ENCODE data around the gene PPP1R1B.

PPP1R1B gene

DNA sequence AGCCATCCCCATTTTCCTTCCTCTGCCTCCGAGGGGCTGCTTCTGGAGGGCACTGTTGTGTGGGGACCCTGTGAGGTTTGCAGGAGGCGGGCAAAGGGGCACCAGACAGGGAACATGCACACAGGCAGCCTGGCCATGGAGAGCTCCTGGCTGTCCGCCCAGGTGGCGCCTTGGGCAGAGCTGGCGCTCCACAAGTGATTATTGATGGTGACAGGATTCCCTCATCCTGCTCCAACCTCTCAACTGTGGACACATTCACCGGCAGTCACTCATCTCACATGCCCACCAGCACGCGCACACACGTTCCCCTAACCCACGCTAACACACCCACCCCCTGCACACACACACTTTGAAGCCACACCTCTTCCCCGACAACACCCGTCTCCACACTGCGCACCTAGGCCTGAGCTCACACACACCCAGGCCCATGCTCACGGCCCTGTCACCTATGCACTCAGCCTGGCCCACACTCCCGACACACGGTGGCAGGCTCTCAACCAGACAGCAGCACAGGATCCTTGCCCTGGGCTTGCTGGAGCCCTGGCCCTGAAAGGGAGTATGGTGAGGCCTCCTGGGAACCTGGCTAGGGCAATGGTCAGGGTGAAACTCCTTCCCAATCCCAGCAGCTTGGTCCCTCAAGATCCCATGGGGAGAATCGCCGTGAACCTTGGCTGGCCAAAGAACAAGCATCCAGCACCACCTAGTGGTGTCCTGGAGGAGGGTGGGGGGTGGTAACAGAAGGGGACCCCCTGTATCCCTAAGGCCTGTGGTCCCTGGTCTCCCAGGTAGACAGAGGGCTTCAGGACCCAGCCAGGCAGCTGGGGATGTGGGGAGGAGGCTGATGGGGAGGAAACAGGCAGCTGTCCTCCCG, 45.1 kb downstream of the PPP1R1B start:
- no peak for DNase-seq

DNA sequence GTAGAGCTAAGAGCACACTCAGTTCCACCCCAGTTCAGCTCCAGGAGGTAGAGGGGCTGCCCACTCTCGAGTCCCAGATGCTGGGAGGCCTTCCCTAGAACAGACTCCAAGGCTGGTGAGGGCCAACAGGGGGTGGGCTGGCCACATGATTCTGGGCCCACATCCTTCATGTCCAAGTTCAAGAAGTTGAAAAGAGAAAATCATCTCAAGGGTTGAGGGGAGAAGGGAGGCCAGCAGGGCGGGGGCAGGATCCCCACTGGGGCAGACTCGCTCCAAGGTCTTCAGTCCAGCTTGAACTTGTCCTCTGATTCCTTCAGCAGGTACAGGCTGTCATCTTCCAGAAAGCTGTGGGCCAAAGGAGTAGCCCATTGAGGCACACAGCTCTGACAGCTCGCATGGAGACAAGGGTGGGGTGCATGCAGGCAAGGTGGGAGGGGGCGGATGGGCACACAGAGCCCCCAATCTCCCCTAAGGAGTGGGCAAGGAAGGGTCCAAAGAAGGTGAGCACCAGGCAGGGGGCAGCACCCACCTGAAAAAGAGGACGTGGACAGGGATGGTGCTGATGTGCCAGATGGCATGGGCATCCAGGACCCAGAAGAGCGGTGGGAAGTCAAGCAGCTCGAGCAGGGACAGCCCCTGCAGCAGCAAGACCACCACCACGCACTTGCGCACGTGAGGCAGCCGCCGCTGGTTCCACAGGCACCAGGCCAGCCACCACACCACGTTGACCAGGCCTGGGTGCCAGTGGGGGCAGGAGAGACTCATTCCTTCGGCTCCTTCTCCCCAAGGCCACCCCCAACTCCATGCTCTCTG, 46.0 kb downstream of the PPP1R1B start:
- no peak for DNase-seq

DNA sequence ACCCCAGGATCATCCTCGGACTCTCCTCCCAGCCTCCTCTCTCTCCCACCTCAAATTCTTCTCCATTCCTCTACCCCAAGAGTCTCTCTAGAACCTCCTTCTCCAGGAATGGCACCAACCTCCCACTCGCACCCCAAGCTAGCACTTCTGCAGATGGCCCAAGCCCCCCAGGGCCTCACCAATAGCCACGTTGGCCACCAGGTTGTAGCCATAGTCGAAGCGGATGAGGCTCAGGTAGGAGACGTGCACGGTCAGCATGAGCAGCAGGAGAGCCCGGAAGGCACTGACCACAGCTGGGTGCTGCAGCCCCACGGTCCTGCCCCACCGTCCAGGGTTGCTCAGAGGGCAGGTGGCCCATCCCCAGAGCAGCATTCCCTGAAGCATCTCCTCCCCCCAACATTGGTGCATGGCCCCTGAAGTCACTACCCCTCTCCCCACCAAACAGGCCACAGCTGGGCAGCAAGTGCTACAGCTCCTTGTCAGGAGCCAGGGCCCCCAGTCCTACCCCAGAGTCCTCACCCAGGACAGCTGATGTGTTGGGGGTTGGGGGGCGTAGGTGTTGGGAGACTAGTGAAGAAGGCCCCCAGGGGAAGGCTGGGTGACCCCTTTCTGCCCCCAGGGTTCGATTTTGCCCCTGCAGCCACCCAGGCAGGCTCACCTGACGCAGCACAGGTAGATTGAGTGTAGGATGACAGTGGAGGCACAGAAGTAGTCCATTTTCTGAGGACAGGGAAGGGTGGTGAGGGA, 46.8 kb downstream of the PPP1R1B start:
- DNase-seq: no peak

DNA sequence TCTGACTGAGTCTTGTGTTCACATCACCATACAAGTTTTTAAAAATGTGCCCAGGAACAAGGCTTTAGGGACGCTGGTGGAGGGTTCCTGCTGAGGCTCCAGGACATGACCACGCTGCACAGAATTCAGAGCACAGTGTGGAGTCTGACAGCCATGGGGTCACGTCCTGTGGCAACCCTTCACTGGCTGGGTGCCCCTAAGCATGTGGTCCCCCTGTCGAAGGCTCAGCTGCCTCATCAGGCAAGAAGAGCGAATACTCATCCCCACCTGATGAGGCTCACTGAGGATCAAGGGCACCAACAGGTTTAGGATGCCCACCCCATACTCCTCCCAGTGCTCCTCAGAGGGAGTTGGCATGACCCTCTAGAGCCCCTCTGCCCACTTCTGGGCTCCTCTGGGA, 47.4 kb downstream of the PPP1R1B start:
- DNase-seq: no peak

DNA sequence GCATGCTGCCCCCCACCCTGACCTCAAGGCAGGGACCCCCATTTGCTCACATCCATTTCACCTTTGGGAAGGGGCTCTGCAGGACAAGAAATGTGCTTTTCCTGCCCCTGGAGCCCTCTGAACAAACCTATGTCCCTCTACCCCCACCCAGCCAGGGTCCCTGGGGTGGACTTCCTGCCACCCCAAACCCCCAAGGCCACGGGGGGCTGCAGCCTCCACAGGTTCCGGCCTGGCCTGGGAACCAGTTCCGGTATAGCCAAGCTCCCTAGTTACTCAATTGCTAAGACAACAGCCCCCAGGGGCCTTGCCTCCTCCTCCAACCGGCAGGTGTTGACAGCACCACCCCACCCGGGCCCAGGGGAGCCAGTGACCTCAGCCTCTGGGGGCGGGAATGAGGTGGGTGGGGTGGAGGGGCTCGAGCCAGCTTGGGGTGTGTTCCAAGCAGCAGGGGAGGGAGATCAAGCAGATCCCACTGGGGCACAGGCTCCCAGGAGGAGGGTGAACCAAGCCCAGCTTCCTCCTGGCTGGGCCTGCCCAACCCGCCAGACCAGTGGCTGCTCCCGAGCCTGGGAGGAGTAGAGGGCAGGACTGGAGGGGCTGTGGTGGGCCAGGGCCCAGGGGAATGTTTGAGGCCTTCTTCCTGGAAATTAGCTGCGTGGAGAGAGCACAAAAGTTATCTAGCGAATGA, 48.1 kb downstream of the PPP1R1B start:
- no peak for DNase-seq

DNA sequence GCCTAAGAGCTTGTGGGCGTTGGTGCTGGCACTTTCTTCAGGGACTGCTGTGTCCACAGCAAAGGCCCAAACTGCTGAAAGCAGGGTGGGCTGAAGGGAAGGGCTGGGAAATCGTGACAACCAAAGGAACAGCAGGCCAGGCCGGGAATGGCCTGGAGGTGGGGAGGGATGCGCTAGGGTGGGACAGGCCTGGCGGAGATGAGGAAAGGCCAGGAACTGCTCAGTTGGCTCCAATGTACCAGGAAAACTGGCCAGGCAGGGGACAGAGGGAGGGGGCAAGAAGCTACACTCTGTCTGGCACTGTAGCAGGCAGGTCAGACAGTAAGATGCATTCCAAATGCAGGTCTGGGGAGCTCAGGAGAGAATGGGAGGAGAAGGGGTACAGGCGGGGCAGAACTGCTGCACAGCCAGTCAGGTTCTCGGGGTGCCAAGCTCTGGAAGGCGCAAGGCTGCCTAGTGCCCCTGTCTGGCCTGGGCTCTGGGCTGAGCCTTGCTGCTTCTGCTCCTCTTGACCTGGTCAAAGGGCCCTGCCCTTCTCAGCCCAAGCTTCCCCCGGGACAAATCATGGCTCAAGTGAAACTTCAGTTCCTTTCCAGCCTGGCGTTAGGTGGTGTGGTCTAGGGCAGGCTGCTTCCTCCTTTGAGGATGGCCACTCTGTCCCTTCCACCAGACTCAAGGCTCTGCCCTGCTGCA, 48.8 kb downstream of the PPP1R1B start:
- no peak for DNase-seq

DNA sequence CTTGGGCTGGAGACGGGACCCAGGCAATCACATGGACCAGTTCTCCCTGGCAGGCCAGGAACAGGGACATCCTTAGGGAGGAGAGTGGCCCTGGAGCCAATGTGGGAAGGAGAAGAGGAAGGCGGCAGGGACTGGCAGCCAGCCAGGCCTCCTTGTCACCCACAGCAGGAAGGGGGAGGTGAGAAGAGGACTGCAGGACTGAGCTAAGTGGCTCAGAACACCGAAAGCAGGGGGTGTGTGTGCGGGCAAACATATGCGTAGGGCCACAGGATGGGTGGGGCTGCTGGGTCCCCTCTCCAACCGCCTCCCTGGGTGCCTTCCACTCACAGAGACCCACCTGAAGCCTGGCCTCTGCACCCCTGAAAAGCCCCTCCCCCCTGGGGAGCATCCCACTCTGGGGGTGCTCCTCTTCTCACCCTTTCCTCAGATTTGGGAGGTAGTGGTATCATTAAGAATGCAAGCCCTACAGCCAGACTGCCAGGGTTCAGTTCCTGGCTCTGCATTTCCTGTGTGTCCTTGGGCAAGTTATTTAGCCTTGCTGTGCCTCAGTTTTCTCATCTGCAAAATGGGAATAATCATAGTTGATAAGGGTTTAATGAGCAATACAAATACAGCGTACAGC, 49.6 kb downstream of the PPP1R1B start:
- DNase-seq: no peak

DNA sequence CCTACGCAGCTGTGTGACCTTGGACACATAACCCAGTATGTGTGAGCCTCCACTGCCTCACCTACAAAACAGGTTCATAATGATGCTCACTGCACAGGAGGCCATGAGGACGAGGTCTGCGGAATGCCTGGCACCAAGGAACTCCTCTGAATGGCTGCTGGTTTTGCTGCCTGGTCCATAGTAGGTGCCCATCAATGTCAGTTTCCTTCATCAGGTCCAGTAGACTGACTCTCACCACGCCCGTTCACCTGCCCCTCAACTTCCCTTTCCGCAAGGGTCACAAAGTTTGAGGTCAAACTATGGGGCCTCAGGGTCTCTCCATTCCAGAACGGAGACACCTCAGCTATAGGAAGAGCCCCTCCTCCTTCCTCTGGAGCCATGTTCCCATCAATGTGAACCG, 50.3 kb downstream of the PPP1R1B start:
- no peak for DNase-seq

DNA sequence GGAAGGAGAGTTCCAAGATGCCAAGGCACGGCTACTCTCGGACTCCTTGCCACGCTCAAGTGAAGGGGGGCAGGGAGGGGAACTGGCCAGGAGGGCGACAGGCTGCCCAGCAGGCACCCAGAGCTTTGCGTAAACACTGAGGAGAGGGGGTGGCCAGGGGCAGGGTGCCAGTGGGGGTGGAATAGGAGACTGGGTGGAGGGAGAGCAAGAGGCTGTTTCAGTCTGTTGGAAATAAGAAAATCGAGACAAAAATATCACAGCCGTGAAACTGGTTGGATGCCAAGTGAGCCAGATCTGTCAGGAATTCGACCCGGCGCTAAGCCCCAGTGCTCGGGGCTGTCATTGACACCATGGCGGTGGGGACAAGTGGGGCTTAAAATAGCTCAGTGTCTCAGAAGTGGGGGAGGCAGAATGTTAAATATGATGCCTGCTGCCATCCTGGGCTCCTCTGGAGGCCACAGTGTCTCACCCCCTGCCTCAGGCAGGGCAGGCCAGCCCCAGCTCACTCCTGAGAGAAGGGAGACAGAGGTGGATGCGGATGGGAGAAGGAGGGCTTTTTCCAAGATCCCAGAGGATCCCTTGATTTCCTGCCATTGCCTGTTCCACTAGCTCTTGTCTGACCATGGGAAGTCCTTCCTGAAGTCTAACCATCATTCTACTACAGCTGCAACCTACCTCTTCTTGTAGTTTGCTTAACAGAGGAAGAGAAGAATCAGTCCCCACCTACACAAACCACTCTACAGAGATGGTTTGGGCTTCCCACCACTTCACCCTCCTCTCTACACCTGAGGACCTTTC, 51.0 kb downstream of the PPP1R1B start:
- no peak for DNase-seq

DNA sequence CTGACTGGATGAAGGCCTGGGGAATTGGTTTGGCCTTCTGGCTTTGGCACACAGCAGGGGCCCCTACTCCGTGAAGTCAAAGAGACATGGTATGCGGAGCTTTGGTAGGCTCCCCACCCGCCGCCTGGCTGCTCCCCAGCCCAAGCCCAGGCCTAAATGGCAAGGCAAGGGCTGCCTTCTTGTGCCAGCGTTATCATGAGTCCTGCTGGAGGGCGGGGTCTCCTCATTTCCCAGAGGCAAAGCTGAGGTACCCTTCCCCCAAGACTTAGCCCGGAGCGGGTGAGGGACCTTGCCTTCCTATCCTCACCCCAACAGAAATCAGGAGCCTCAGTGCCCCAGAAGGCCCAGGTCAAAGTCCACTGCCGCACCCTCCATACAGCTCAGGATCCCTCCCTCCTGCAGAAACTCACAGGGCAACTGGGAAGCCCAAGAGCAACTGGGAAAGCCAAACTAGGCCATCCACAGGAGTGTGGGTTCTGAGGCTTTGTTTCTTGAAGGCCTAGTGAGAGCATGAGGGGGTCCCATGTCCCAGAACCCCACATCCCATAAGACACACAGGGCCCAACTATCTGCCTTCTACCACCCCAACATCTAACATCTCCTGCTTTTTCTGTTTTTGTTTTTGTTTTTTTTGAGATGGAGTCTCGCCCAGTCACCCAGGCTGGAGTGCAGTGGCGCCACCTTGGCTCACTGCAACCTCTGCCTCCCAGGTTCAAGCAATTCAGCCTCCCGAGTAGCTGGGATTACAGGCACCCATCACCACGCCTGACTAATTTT, 51.8 kb downstream of the PPP1R1B start:
- no peak for DNase-seq

DNA sequence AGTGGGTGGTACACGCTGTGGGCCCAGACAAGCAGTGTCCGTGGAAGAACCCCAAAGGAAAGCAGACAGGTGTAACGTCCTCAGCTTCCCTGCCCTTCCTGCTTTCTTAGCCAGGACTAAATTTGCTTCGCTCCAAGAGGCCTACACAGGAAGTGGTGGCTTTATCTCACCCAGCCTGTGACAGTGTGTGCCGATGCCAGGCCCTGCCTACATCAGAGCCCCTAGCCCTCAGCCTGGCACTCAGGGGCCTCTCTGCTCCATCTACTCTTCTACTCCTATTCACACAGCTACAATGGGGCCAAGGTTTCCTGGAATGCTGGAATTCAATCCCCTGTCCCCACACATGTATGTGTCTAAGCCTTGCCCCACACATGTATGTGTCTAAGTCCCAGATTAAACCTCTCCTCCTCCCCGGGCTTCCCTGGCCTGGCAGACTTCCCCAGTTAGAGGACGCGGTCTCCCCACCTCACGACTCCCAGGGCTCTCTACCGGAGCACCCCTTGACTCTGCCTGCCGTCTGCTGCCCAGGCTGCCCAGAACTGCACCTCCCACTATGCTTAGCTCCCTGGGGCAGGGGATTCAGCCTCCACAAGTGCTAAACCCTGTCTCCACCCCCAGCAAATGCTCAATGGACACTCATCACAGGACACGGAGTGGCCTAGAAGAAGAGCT, 52.9 kb downstream of the PPP1R1B start:
- DNase-seq: peak in 1 of 2 experiments; percentile 21

DNA sequence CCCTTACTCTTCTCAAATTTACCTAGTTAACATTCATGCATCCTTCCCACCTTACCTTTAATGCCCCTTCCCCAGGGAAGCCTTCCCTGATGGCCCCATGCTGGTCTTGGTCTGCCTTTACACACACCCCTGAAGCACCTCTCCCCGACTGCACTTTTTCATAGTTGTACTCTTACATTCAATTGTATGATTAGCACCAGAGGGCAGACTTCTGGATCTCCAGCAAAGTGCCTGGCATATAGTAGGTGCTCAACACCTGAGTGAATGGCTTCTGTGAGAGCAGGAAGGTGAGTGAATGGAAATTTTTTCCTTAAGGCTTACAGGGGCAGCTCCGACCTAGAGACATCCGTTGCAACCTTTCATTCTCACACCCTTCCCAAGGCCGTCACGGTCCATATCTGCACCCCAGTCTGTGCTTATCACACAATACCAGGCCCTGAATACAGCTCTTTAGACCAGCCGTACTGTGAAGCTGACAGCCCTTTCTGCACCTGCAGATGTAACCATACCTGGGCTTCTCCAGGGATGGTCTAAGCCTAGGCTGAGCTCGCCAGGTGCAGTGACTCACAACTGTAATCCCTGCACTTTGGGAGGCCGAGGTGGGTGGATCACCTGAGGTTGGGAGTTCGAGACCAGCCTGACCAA, 56.7 kb downstream of the PPP1R1B start:
- DNase-seq: no peak

DNA sequence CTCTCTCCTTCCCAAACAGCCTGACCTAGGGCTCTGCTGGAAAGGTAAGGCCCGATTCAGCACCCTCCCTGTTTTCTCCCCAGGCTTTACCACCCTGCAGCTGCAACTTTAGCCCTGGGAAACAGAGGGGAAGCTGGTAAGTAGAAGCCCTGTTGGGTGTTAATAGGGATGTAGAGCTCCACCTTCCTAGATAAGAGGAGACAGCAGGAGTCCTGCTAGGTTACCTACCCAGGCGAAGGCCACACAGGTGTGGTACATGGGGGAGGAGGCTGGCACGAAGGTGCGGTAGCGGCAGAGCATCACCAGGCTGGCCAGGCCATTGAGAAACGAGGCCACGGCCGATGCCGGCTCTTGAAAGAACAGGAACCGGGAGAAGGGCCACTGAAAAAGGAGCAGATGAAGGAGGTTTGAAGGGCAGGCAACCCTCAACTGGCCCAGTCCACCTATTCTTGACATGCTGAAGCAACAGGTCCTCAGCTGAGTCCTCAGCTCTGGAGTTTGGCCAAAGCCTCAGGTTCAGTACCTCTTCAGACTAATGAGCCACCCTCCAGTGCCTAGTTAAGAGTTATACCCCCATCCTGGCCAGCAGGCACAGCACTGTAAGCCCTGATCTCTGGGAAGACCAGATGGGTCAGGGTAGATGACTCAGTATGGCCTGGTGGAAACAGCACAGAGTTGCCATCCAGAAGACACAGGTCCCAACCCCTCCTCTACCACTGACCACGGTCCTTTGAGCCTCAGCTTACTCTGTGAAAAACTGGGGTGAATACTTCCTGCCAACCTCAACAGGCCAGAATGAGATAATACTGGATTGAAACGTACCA, 57.8 kb downstream of the PPP1R1B start:
- no peak for DNase-seq
